ENCODE measurements around the gene RNF214.
A peak's percentile ranks its signal among the peaks of the same experiment; 100 is the strongest.

Gene RNF214

DNA sequence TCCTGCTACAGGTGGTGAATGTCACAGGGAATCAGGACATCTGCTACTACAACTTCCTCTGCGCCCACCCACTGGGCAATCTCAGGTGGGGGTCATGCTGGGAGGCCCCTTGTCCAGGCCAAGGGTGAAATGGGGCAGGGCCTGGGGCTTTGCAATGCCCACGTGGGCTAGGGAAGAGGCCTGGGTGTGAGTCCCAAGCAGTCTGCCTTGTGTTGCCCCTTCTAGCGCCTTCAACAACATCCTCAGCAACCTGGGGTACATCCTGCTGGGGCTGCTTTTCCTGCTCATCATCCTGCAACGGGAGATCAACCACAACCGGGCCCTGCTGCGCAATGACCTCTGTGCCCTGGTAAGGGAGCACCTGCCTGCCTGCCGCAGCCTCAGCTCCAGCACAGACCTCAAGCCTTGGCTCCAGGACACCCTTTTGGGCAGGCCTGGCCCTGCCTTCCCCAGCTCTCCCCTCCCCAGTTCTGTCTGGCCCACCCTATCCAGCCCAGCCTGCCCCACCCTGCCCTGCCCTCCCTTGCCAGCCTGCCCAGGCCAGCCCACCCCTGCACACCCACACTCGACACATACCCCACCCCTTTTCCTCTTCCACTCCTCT lies 42.4 kb upstream of the RNF214 start:
- Histone ChIP-seq H3K4me3 (no peak overlapping the region), H3K36me3 (peaks cover 38 to 99% (median 91%) of the 10 kb centered on the region in 3 donors), H3K27me3 (no peaks in the 10 kb centered on the region), H3K4me1 (peaks cover 0 to 5% (median 0%) of the 10 kb centered on the region in 4 donors), H3K9me3 (no peaks in the 10 kb centered on the region), H3K27ac (no peak overlapping the region)
- DNase-seq: peak in 1 of 2 donors; percentile 60
- TF ChIP-seq CTCF (IDR thresholded peaks at IDR 0.05): no peak
- intact Hi-C loops (cut with DNase I; ENCODE audit: low total_unique reads): loop anchor here (5.0 kb wide), 1 partner anchor 42 kb away; the partner anchor contains the start of genes PCSK7 and RNF214

GRCh38 chr11:117191680-117192400 lies 40.6 kb upstream of the RNF214 start:
- intact Hi-C loops (cut with DNase I; ENCODE audit: low total_unique reads): loop anchor here (5.0 kb wide), 1 partner anchor 40 kb away; the partner anchor contains the start of genes PCSK7 and RNF214
- Histone ChIP-seq H3K36me3 (peaks cover 38 to 99% (median 87%) of the 10 kb centered on the region in 3 donors), H3K4me1 (no peaks in the 10 kb centered on the region), H3K27ac (no peak overlapping the region), H3K27me3 (no peaks in the 10 kb centered on the region), H3K4me3 (no peak overlapping the region), H3K9me3 (no peaks in the 10 kb centered on the region)
- peak; percentile 19 to 65 for DNase-seq
- no peak for TF ChIP-seq CTCF (IDR thresholded peaks at IDR 0.05)

- intact Hi-C loops (cut with DNase I; ENCODE audit: low total_unique reads): loop anchor here (5.0 kb wide), 1 partner anchor 40 kb away; the partner anchor contains the start of genes PCSK7 and RNF214
- DNase-seq: peak; percentile 16 to 58
- Histone ChIP-seq H3K27ac (no peak overlapping the region), H3K4me3 (no peak overlapping the region), H3K36me3 (peaks cover 38 to 93% (median 84%) of the 10 kb centered on the region in 3 donors), H3K4me1 (peaks cover 0 to 5% (median 4%) of the 10 kb centered on the region in 4 donors), H3K9me3 (no peaks in the 10 kb centered on the region), H3K27me3 (no peaks in the 10 kb centered on the region)
- TF ChIP-seq CTCF (IDR thresholded peaks at IDR 0.05): no peak
These were observed 40.0 kb upstream of the RNF214 start for GRCh38 chr11:117192401-117192875.

DNA sequence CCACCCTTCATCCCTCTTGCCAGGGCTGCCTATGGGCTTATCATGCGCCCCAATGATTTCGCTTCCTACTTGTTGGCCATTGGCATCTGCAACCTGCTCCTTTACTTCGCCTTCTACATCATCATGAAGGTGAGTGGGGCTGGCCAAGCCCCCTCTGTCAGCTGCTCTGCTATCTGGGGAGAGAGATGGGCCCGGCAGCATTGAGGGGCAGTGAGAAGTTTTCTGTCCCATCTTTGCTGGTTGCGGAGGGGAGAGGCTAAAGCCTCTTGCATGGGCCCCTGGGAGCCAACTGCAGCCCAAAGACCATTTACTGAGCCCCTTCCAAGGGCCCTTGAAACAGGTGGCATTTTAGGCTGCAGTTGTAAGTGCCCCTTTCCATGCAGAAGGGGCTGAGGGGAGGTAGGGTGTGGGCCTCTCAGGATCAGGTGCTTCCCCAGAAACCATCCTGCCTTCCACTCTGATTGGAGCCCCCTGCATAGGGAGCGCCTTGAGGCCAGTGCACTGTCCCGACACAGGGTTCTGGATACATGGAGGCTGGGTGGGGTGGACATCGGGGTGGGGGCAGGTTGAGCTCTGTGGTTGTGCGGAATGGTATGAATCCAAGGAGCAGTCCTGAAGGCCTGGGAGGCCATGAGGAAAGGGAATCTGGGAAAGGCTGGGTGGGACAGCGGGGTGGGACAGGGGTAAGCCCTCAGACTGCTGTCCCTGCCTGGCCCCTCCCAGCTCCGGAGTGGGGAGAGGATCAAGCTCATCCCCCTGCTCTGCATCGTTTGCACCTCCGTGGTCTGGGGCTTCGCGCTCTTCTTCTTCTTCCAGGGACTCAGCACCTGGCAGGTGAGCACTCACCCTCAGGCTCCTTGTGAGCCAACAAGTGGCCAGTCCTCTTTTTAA lies 39.1 kb upstream of the RNF214 start:
- Histone ChIP-seq H3K4me3 (no peak overlapping the region), H3K27me3 (no peaks in the 10 kb centered on the region), H3K9me3 (no peaks in the 10 kb centered on the region), H3K4me1 (peaks cover 0 to 15% (median 12%) of the 10 kb centered on the region in 4 donors), H3K27ac (no peak overlapping the region), H3K36me3 (peaks cover 38 to 84% (median 75%) of the 10 kb centered on the region in 3 donors)
- DNase-seq: peak in 1 of 2 donors; percentile 51
- no peak for TF ChIP-seq CTCF (IDR thresholded peaks at IDR 0.05)
- intact Hi-C loops (cut with DNase I; ENCODE audit: low total_unique reads): loop anchor here (5.0 kb wide), 1 partner anchor 39 kb away; the partner anchor contains the start of genes PCSK7 and RNF214

GRCh38 chr11:117194267-117194666 lies 38.2 kb upstream of the RNF214 start:
- Histone ChIP-seq H3K4me1 (peaks cover 0 to 20% (median 16%) of the 10 kb centered on the region in 4 donors), H3K4me3 (no peak overlapping the region), H3K27me3 (no peaks in the 10 kb centered on the region), H3K9me3 (no peaks in the 10 kb centered on the region), H3K36me3 (peaks cover 29 to 75% (median 66%) of the 10 kb centered on the region in 3 donors), H3K27ac (no peak overlapping the region)
- TF ChIP-seq CTCF (IDR thresholded peaks at IDR 0.05): no peak
- no peak for DNase-seq
- intact Hi-C loops (cut with DNase I; ENCODE audit: low total_unique reads): loop anchor here (5.0 kb wide), 1 partner anchor 38 kb away; the partner anchor contains the start of genes PCSK7 and RNF214

Measured in tibial artery (tissue), 4 donors.